Psoas muscle (tissue), 8 donors: ENCODE measurements around the gene FRG2. TPM values are rescaled to one million over a fixed set of nuclear protein-coding genes. Genes with fewer than 3 reads are reported as not detected.
"Not testable (repeated sequence)": the region's sequence is repeated elsewhere in the genome, so short reads cannot be mapped to it uniquely, and the experiment has no call there.

Source experiments
- ATAC-seq, 4 donors: fragments of 200-7000 bp; cut with Tn5 transposase; one replicate each; pipeline ENCODE4 v1.9.1; 2020; ENCODE audit warnings: moderate library complexity in 3 of 4, mild to moderate bottlenecking in 2 of 4
- DNase-seq, 2 donors: peaks; one replicate each; pipeline ENCODE4 v3.0.0-alpha.2; 2020
- H3K27ac ChIP-seq: fragments of 200-600 bp; one replicate; pipeline ENCODE4 v1.8.0; 2022
- H3K27me3 ChIP-seq, 3 donors: fragments of 200-600 bp in 1 of 3; one replicate each; pipeline versions ENCODE4 v1.6.1 to v1.8.0; 2013 to 2022; ENCODE audit warnings: low read length in 2 of 3, mild to moderate bottlenecking in 2 of 3, moderate library complexity in 1 of 3; ENCODE audit not compliant: insufficient read depth in 3 of 3
- H3K36me3 ChIP-seq, 2 donors: fragments of 200-600 bp in 1 of 2; one replicate each; pipeline versions ENCODE4 v1.6.1 to v1.8.0; 2013 to 2022; ENCODE audit warnings: low read depth in 1 of 2, mild to moderate bottlenecking in 1 of 2, moderate library complexity in 1 of 2; ENCODE audit not compliant: insufficient read depth in 1 of 2
- H3K4me1 ChIP-seq: fragments of 200-600 bp; one replicate; pipeline ENCODE4 v1.8.0; 2022
- H3K4me3 ChIP-seq: fragments of 200-600 bp; one replicate; pipeline ENCODE4 v1.8.0; 2022; ENCODE audit warnings: mild to moderate bottlenecking
- H3K9me3 ChIP-seq: fragments of 200-600 bp; one replicate; pipeline ENCODE4 v1.8.0; 2022
- CTCF ChIP-seq: fragments of 200-600 bp; IDR thresholded peaks from one replicate; pipeline ENCODE4 v1.8.0; 2022; ENCODE audit warnings: antibody characterized with exemption
- WGBS, 3 donors: extraction: QIAGEN DNeasy Blood & Tissue Kit; methylation state at CpG; one replicate each; pipeline versions ENCODE4 v1.1.6 to v1.1.7; 2013; 5-methylcytosine and 5-hydroxymethylcytosine counted together
- intact Hi-C, 2 donors: fragments of 100-400 bp; cut with DNase I; formaldehyde crosslinking; loops; one replicate each; pipeline versions ENCODE4 v1.11.0 to v1.14.2; 2022
- polyA plus RNA-seq, 3 donors: library from polyadenylated mRNA; stranded (reverse); fragments of 200-250 nt; gene quantifications; one replicate each; pipeline ENCODE4 v1.2.3, GENCODE V29; 2013
- total RNA-seq, 4 donors: library from RNA; stranded (reverse); fragmentation: NEBNext Ultra II Directional in 2 of 4; extraction: Animal tissue kit (Norgen Biotek cat#: 25700) in 2 of 4; gene quantifications; one replicate each; pipeline versions ENCODE4 v1.2.1 to v1.2.4, GENCODE V29; 2021 to 2023
- donor health status: healthy with polysubstance abuse.
- donor health status: DM: no; HTN: no; CAD: no; lungs with moderate emphysema.
- donor health status: Bipolar disorder and iron deficiency.
- donor health status: healthy.
- donor health status: DM: yes; HTN: yes; CAD: no.
- donor health status: DM: no; HTN: no; CAD: no.
- donor health status: DM: no; HTN: no; CAD: no.
- donor health status: DM: yes; HTN: yes; CAD: no.

FRG2 gene
- total and polyA plus RNA-seq, 7 donors: not detected

DNA sequence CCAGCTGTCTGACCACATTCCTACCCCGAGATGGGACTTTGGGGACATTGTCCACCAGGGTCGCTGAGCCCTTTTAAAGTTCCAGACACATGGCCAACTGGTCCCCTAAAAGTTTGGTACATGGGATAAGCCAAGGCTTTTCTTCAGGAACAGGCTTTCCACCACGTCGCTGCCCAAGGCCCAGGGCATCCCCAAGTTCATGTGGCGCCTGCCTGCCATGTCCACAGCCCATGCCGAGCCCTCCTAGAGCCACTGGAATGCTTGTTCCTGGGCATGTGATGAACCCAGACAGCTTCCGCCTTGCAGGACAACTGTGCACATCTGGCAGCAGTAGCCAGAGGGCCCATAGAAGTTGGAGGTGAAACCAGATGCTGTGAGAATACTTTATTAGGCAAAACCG lies 45.1 kb downstream of the FRG2 start:
- Histone ChIP-seq H3K36me3 (no peaks in the 10 kb centered on the region), H3K27me3 (no peaks in the 10 kb centered on the region), H3K4me3 (no peak overlapping the region), H3K9me3 (no peaks in the 10 kb centered on the region), H3K27ac (no peak overlapping the region), H3K4me1 (no peaks in the 10 kb centered on the region)
- DNase-seq: no peak
- intact Hi-C loops: no loop called here
- ATAC-seq: no peak
- 73 to 82% (median 80%) methylated on average over 8 of the region's 8 CpGs for WGBS, 3 donors
- no peak for TF ChIP-seq CTCF

- H3K4me1 ChIP-seq, DNase-seq, intact Hi-C loops, H3K27ac ChIP-seq, H3K4me3 ChIP-seq, ATAC-seq, H3K36me3 ChIP-seq, H3K9me3 ChIP-seq, H3K27me3 ChIP-seq: not testable (repeated sequence)
- WGBS, 3 donors: 43 to 58% (median 54%) methylated on average over 2 of the region's 2 CpGs
Observed at GRCh38 chr4:189980292-189980691, 46.8 kb downstream of the FRG2 start.

GRCh38 chr4:189979196-189980047 lies 47.6 kb downstream of the FRG2 start:
- intact Hi-C loops: no loop called here
- 48 to 56% (median 51%) methylated on average over 10 of the region's 10 CpGs for WGBS, 3 donors
- H3K27ac ChIP-seq: no peak overlapping the region
- H3K4me3 ChIP-seq: no peak overlapping the region
- no peak for ATAC-seq
- no peaks in the 10 kb centered on the region for H3K36me3 ChIP-seq
- no peaks in the 10 kb centered on the region for H3K9me3 ChIP-seq
- H3K4me1 ChIP-seq: no peaks in the 10 kb centered on the region
- no peak for TF ChIP-seq CTCF
- H3K27me3 ChIP-seq: no peaks in the 10 kb centered on the region
- DNase-seq: no peak

Other genes starting within 250 kb of the FRG2 start
- gene FRG1, start 86.4 kb downstream of the FRG2 start, total RNA-seq: 10 to 100 TPM; 19.0 to 26.5 (median 20.0) TPM
- gene FRG1, start 86.4 kb downstream of the FRG2 start, polyA plus RNA-seq: 10 to 100 TPM; 27.4 to 39.3 (median 31.9) TPM
- not detected for gene DBET, start 37.2 kb upstream of the FRG2 start, total RNA-seq
- not detected for gene DBET, start 37.2 kb upstream of the FRG2 start, polyA plus RNA-seq
- not detected for gene DUX4, start 146.5 kb upstream of the FRG2 start, total RNA-seq
- not detected for gene DUX4, start 146.5 kb upstream of the FRG2 start, polyA plus RNA-seq